HL-60/S4 treated with phorbol 12-myristate 13-acetate at 8.2 ng/mL for 4 days and 3 days (cell line): Measurements from ENCODE around the gene APRT.

Source experiments
- in situ Hi-C: fragments of 300-500 bp; cut with MboI; formaldehyde crosslinking; loops from 2 replicates; pipeline ENCODE4 v1.15.0; 2022; ENCODE audit warnings: low sequenced_read_pairs

APRT gene

GRCh38 chr16:88842308-88842756, 30.6 kb upstream of the APRT start:
- in situ Hi-C loops: no loop called here

GRCh38 chr16:88841521-88842307, 30.0 kb upstream of the APRT start:
- in situ Hi-C loops: no loop called here

GRCh38 chr16:88840600-88841215, 29.0 kb upstream of the APRT start:
- in situ Hi-C loops: no loop called here

- in situ Hi-C loops: no loop called here
These were observed 28.2 kb upstream of the APRT start for GRCh38 chr16:88839745-88840599.

GRCh38 chr16:88839026-88839529, 27.4 kb upstream of the APRT start:
- in situ Hi-C loops: no loop called here

GRCh38 chr16:88838566-88838965, 26.8 kb upstream of the APRT start:
- in situ Hi-C loops: no loop called here

GRCh38 chr16:88837806-88838205, 26.1 kb upstream of the APRT start:
- in situ Hi-C loops: no loop called here

- in situ Hi-C loops: no loop called here
These were observed 25.1 kb upstream of the APRT start for GRCh38 chr16:88836791-88837190.

GRCh38 chr16:88835818-88836217, 24.1 kb upstream of the APRT start:
- in situ Hi-C loops: no loop called here

- in situ Hi-C loops: no loop called here
These were observed 23.7 kb upstream of the APRT start for GRCh38 chr16:88835383-88835782.

GRCh38 chr16:88834670-88835069, 22.9 kb upstream of the APRT start:
- in situ Hi-C loops: no loop called here

- in situ Hi-C loops: no loop called here
These were observed 21.4 kb upstream of the APRT start for GRCh38 chr16:88833086-88833485.

- in situ Hi-C loops: no loop called here
These were observed 20.1 kb upstream of the APRT start for GRCh38 chr16:88831838-88832237.

- in situ Hi-C loops: no loop called here
These were observed 19.1 kb upstream of the APRT start for GRCh38 chr16:88830783-88831182.

- in situ Hi-C loops: no loop called here
These were observed 18.5 kb upstream of the APRT start for GRCh38 chr16:88830258-88830657.

GRCh38 chr16:88828711-88829110, 17.0 kb upstream of the APRT start:
- in situ Hi-C loops: no loop called here

GRCh38 chr16:88827727-88828126, 16.0 kb upstream of the APRT start:
- in situ Hi-C loops: no loop called here

GRCh38 chr16:88826070-88826840, 14.5 kb upstream of the APRT start:
- in situ Hi-C loops: no loop called here

GRCh38 chr16:88825146-88825545, 13.4 kb upstream of the APRT start:
- in situ Hi-C loops: no loop called here

GRCh38 chr16:88824256-88825077, 12.7 kb upstream of the APRT start:
- in situ Hi-C loops: no loop called here
